Daoy (cell line): ENCODE results near the gene CLMN. TPM values are rescaled to one million over a fixed set of nuclear protein-coding genes. Genes with fewer than 3 reads are reported as not detected.

Experiments
- DNase-seq: peaks from one replicate; pipeline ENCODE4 v3.0.0-alpha.2; 2015; ENCODE audit warnings: low read depth
- total RNA-seq: library from RNA; depleted of rRNA; stranded (reverse); fragments of >200 nt; shearing (Covaris generic); gene quantifications from 2 replicates; pipeline ENCODE4 v1.2.3, GENCODE V29; 2014

Gene CLMN
- total RNA-seq, 1 experiment from 2014 or later = 3.5 TPM

GRCh38 chr14:95242870-95243269 lies 76.8 kb downstream of the CLMN start:
- no peak for DNase-seq

DNA sequence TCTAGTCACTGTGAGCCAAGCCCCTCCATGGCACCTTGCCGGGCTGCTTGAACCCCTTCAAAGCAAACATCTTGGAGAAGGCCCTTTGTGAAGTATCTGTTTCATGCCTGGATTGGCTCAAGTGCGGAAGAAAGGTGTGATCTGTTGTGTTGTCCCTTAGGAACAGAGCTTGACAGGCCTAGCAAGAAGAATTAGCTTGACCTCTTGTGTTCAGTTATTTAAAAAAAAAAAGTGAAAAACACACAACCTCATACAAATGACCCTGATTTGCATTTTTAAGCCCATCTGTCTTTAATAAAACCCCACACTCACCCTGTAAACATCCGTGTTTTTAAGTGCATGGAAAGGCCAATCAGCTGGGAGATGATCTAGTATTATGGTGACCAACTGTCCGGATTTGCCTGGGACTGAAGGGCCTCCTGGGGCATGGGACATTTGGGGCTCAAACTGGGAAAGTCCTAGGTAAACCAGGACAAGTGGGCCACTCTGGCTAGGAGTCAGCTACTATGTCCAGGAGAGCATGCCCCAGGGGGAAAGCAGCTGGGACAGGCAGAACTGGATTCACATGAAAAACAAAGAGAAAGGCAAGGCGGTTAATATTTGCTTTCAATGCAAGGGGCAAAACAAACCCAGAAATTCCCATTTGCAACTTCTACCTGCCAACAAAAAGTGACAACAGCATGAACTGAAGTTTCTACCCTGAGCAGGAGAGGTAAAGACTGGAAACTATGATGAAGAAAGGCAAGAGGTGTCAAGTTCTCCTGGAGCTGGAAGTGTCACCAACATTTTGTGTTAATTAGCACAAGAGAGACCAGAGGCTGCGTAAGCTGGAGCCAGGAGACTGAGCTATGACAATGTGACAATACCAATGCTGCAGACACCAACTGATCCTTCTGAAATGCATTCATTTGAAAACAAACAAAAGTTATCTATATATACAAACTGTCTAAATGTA lies 78.6 kb downstream of the CLMN start:
- DNase-seq = no peak

DNA sequence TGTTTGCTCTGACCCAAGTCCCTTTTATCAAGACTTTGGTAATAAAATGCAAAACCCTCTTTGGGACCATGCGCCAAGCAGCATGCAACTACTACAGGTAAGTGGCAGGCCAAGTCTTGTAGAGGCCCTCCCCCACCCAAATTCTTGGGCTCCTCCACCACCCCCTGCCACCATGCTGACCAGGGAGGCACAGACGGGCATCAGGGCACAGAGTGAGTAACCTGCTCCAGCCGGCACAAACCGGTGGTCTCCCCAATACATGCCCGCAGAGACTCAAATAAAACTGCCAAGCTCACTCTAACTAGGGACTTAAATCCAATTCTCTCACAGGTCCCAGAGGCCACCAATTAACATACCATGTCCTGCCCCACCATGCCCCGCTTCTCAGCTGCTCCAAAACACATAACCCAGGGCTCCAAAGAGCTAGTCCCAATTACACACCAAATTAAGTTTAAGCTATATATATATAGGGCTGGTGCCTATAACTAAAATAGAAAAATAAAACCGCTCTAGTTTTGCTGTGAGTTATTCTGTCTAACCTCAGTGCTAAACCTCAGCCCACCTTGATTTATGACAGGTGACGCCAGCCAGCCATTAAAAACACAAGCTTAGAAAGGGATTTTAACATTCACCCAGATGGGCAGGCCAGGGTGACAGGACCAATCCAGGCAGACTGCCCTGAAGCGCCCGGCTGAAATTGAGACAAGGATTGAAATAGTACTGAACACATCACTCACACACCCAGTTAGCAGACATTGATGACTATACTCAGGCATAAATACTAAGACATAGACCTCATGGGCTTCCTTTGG lies 81.0 kb downstream of the CLMN start:
- DNase-seq = no peak

DNA sequence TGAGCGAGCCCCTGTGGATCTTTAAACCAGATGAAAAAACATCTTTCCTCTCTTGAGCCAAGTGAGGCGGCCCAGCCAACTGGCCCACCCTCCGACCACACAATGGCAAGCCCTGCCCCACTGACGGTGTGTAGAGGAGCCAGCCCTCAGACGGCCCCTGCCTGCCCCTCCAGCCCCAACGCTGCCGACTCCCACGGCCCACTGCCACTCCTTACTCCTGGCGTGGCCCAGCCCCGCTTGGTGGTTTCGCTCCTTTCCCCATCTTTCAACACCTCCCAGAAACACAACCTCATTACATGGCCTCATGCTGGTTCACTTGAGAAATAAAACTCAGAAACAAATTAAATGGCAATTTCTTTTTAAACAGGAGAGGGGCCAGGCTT lies 81.8 kb downstream of the CLMN start:
- DNase-seq = no peak

GRCh38 chr14:95237121-95237957 lies 82.4 kb downstream of the CLMN start:
- no peak for DNase-seq

- DNase-seq = no peak
These were observed 83.5 kb downstream of the CLMN start for GRCh38 chr14:95236221-95236620.

DNA sequence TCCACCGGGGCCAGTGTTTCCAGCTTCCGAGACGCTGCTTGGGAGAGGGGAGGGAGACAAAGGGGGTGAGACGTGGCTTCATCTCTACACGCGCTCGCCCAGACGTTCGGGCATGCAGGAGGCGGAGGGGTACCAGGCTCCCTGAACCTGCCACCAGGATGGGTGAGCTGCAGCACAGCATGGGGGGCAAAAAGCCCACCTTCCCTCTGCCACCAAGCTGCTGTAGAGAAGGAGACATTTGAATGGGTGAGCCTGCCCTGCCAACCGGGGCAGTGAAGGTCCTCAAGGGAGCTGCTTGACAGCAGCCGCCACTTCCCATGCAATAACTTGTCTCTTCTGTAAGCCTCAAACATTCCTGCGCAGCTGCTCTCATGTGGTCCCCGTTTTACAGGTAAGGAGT lies 83.9 kb downstream of the CLMN start:
- no peak for DNase-seq

GRCh38 chr14:95235351-95235750 lies 84.4 kb downstream of the CLMN start:
- no peak for DNase-seq

DNA sequence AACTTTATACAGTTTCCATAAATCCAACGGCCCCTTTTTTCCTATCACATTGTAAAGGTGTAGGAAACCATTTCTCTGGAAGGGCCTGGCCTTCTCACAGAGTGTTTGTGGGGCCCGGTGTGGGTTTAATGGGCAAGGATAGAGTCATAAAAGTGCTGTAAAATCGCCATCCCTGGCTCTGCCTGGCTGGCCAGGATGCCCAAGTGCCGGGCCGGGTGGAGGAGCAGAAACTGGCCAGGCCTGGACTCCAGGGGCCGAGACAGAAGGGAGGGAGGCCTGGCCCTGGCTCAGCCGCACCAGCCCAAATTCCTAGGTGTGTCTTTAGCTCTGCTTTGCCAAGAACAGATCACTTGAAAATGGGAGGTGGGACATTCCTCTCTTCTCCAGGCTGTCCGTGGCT lies 85.3 kb downstream of the CLMN start:
- DNase-seq = no peak

DNA sequence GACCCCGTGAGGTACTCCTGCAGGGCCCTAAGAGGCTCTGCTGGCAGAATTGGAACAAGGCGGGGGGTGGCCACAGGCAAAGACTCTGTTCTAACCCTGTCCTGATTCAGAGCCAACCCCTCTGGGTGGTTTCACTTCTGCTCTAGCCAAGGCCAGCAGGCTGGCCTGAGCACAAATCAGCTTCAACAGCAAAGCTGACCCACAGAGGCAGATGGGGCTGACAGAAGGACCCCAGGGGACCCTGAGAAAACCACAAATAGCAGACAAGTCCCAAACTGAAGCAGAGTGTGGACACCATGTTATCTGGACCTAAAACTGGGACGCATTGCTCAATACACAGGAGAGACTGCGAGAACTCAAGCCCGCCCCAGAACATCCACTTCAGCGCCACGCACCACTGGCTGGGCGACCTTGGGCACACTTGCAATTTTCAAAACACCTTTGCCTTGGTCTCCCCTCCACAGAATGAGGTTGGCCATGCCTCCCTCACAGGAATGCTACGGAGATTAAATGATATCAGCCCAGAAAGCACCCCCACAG lies 85.9 kb downstream of the CLMN start:
- DNase-seq = no peak

DNA sequence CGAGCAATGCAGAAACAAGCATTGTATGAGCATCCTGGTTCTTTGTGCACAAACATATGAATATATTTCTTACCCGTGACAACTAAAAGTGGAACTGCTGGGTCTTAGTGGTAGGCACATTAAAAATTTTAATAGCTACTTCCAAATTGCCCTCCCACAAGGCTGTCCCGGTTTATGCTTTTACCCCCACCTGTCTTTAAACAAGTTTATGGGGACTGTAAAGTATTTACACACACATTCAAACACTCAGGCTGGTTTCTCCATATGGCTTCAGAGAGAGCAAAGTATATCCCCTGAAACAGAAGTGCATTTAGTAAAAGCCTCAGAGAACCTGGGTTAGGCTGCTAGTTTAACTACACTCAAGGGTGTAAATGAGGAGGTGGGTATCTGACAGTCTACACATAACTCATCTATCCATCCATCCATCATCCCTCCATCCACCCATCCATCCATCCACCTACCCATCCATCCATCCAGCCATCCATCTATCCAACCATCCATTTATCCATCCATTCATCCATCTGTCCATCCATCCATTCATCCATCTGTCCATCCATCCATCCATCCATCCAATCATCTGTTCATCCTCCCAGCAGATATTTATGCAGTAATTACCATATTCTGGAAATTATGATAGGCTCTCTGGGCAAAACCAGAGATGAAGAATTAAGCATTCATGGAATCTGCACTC lies 86.7 kb downstream of the CLMN start:
- DNase-seq = no peak

DNA sequence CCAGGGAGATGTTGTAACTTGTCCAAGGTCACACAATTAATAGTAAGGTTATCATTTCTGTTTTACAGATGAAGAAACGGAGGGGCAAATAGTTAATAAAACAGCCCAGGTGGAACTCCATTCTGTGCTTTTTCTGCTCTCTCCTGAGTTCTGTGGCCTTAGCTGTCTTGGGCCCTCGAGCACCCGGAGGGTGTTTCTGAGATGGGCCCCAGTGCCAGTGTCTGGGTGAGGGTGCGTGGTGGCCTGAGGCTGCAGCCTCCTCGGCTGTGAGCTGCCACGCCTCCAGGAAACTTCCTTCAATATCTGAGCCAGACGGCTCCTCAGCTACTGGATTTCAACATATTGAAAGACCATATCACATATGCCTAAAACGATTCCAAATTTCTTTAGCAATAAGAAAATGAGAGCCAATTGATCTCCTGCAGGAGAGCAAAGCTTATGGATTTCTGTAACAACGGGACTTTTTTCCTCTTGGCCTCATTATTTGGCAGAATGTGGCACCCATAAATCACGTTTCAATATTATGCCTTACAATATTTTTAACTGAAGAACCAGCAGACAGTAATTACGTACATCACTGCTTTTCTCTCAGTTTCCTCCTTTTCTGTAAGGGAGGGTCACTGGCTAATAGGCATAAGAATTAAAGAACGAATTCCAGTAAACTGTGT lies 87.6 kb downstream of the CLMN start:
- DNase-seq = no peak

GRCh38 chr14:95229749-95230148 lies 90.0 kb downstream of the CLMN start:
- DNase-seq = no peak

DNA sequence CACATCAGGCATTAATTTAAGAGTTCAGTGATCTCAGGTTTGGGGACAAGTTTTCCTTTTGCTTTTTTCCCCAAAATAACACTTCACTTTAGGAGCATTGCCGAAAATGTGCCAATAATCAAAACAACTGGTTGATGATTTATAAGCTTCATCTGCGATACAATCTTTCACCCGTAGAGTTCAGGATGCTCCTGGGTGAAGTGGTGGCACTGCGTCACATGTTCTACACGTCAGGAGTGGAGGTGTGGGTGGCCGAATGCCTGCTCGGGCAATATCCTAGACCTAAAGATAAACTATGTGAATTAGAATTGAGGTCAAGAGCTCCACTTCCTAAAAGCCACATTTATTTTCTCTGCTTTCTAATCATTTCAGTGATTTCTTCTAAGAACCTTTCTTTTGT lies 91.5 kb downstream of the CLMN start:
- DNase-seq = no peak

- DNase-seq = peak; percentile 81
These were observed 92.3 kb downstream of the CLMN start for GRCh38 chr14:95227279-95227860.

DNA sequence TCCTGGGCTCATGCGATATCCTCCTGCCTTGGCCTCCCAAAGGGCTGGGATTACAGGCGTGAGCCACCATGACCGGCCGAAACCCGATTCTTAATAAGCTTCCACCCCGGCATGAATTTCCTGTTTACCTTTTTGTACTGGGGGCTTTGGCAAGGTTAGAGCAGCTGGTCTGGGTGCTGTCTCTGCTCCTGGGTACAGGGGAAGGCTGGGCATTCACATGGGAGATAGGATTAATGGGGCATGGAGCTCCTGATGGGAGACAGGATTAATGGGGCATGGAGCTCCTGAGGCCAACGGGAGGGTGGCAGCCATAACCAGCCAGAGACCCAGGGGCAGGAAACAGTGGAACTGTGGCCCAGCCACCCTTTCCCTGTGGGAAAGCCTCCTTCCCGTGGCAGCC lies 92.9 kb downstream of the CLMN start:
- peak; percentile 35 for DNase-seq

- no peak for DNase-seq
These were observed 94.3 kb downstream of the CLMN start for GRCh38 chr14:95225251-95225887.

DNA sequence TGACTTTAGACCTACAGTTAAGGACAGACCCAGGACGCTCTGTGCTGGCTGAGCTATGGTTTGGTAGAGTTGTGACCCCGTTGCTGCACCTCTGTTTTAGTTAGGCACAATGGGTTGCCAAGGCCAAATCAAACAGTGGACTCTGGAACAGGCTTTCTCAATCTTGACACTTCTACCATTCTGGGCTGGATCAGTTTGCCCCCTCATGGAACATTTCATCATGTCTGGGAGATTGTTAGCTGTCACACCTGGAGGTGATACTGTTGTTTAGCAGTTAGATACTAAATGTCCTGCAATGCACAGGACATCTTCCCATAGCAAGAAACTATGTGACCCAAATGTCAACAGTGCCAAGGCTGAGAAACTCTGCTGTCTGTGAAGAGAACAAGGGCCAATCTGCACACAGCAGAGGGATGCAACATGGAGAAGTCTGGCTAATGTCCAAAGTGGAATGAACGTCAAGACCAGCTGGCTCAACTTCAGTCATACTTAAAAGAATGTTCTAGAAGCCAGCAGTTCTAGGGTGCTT lies 96.8 kb downstream of the CLMN start:
- no peak for DNase-seq

- DNase-seq = no peak
These were observed 97.5 kb downstream of the CLMN start for GRCh38 chr14:95222151-95222631.
